Stimulated activated CD8-positive, alpha-beta memory T cell treated with anti-CD3 and anti-CD28 coated beads, Interleukin-4, amount 100 ng/mL, for 4 hours (primary cell): ENCODE data around the gene RXRA.

Experiments used
- DNase-seq, 2 donors: peaks; one replicate each; pipeline ENCODE4 v3.0.0-alpha.2; 2020; ENCODE audit warnings: low read depth in 2 of 2, low spot score in 1 of 2

RXRA gene

DNA sequence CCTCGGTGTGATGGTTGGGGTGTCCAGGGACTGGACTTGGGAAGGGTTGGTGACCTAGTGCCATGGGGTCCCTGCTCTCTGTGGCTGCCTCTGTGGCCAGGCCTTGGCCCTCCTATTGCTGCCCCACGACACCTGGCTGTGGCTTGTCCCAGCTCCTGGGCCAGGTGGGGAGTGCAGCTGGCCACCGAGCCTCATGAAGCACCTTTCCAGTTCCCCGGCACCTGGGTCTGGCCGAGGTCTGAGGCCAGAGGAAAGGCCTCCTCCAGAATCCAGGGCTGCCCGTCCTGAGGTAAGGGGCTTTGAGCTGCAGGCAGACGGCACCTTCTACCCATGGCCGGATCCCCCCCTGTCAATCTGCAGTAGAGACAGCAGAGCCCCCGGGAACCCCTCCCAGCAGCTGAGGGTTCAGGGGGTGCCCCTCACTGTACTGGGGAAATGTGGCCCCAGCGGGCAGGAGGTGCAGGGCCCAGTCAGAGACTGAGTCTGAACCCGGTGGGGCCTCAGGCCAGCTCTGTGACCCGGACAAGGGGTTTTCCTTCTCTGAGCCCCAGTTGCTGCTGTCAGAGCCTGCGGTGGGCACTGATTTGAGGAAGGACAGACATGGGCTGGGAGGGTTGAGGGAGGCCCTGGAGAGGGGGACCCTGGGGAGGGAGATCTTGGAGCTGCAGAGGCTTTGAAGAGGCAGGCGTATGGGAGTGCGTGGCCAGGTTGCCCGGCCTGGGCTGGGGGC, 54.5 kb downstream of the RXRA start:
- no peak for DNase-seq

DNA sequence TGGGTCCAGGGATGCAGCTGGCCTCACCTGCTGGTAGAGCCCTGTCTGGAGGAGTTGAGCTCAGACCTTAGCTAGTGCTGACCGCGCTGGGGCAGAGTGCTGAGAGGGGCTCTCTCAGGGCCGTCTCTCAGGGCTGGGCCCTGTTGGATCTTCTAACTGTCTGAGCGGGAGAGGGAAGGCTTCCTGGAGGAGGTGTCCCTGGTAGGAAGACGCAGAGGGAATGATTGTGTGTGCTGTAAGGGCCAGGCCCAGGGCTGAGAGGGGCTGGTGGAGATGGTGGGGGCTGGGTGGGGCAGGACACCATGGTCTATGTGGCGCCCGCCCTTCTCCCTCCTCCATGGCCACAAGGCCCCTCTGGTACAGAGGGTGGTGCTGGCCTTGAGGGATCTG, 55.0 kb downstream of the RXRA start:
- DNase-seq: no peak

DNA sequence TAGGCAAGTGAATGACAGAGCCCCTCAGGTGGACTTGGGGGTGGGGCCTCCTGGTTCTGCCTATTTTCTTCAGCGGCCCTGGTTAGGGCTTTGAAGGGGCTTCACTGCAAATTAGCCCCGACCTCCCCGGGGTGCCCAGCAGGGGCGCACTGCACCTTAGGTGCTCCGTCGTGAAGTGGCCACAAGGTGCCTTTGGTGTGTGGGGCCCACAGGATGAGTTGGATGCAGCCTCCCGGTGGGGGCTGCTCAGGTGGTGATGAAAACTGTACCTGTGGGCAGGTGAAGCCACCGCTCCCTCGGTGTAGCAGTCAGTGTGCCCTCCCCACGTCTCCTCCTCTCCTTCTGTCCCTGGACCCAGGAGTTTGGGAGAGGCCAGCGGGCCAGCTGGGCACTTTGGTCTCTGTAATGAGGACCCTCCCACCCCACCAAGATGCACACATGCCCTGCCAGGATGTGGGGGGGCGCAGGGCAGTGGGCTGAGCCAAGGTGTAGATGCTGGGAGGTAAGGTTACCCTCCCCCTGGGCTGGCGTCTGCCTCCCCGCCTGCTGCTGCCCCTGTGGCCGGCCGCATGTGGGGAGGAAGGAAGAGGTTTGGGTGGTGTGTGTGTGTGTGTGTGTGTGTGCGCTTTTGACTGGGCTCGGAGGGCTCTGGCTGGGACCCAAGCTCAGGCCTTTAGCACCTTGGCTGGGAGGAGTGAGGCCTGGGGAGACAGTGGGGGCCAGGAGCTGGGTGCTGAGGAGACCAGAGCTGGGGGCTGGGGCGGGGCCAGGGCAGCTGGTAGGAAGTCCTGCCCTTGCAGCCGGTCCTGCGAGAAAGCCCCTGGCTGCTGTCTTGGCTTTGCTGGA, 55.6 kb downstream of the RXRA start:
- DNase-seq: no peak

DNA sequence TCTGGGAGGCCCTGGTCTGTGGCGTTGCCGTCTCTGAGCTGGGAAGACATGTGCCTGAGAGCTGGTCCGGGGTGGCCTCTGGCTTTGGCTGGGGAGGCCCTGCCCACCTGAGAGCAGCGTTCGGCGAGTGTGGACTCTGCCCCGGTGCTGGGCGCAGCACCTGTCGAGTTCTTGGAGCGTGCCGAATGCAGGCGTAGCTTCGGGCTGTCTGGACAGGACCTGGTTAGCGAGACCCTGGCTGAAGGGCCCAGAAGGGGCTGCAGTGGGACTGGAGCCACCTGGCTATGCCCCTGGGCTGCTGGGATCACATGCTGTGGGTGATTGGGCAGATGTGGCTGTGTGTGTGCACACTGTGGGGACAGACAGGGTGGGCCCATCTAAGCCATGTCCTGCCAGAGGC, 56.5 kb downstream of the RXRA start:
- DNase-seq: no peak

DNA sequence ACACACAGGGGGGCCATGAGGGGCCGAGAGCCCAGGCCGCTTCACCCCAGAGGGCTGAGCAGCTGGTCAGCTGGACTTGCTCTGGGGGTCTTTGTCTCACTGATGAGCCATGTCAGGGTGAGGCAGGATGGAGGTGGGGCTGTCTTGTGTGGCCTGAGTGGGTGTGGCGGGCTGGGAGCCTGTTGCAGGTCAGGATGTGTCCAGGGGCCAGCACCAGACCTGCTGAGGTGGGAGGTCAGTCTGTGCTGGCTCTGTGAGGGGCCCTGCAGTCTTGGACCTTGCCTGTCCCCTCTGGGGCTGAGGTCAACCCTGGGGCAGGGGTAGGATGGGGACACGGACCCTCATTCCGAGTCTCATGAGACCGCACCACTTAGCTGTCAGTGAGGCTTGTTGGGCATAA, 56.9 kb downstream of the RXRA start:
- DNase-seq: no peak

DNA sequence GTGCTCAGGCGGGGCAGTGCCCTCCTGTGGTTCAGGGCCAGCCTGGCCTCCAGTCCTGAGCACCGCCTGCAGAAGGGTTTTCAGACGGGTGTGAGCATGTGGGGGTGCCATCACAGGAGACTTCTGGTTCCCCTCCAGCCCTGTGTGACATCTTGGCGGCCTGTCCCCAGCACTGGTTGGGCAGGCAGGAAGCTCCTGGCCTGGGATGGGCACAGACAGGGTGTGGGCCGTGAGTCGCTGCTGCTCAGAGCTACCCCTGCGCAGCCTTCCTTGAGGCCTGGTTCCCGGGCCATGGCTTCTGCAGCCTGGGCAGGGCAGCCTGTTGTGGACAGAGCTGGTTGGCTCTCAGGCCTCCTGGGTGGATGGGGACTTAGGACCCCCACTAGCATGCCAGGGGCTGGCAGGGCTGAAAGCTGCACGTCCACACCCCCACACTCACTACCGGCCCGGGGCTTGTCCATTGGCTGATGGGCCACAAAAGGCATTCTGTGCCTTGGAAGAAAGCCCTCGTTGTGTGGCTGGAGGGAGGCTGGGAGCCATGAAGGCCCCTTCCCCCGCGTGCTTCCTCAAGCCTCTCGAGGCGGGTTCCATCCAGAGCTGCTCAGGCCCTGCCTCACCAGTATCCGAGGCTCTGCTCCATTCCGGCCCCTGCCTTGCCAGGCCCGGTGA, 58.7 kb downstream of the RXRA start:
- no peak for DNase-seq

DNA sequence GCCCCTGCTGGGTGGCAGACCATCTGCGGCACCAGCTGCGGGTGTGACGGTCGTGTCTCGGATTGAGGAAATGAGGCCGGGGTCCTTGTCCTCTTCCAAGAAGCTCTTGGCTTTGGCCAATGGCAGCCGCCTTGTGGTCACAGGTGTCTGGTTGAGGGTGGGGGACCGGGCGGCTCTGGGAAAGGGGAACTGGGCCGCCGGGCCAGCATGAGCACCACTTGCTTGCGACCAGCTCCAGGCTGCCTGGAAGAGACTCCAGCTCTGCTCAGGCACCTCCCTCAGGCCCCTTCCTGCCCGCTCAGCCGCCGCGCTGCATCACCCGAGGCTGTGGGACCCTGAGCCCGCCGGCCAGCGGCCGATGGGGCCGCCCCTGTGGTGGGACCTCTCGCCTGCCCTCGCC, 59.7 kb downstream of the RXRA start:
- DNase-seq: no peak

DNA sequence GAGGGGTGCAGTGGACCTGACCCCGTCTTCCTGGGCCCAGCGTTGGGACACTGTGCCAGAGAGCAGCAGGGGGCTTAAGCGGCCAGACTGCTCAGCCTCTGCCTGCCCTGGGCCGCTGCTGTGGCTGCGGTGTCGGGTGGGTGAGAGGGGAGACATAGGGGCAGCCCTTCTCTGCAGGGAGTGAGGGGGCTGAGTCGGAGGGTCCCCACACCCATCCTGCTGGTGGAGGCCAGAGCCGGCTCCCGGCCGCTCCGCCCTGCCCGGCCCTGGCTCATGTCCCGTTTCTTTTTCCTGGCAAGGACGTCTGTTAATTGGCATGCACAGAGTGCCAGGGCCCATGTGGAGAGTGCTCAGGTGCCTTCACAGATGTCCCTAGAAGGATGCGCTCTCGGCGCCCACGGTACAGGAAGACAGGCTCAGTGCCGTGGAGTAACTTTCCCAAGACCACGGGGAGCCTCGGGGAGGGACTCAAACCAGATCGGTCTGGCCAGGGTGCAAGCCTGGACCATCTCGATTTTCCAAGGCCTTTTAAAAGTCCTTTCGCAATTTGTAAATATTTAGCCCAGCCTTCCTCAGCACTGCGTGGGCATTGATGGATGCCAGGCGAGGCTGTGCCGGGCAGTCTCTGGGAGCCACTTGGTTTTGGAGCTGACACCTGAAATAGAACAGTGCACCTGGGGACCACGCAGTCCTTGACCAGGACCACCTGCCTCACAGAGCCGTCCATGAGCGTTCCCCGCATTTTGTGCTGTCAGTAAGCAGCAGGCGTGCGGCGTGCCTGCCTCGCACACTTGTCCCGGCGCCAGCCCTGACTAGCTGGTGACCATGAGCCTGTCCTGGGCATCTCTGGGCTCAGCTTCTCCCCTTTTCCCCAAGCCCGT, 60.9 kb downstream of the RXRA start:
- DNase-seq: no peak

DNA sequence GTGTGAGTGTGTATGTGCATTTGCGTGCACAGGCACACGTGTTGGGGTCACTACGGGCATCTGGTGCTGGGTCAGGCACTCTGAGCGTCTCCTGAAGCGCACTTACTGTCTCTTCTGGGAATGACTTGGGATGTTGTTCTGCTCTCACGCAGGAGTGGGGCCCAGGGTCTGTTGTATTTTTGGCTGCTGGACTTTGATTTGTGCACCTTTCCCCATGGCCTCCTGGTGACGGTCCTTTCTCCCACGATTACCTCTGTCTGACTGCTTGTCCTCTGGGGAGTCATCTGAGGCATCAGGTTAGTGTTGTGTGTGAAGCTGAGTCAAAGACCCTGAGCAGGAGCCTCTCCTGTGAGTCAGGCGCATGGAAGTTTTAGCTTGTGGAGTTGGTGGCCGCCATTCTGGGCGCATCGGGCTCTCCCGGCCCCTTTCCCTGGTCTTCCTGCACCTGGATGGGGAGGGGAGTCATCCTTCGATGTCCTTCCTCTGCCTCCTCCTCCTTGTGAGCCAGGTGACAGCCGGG, 62.1 kb downstream of the RXRA start:
- no peak for DNase-seq

DNA sequence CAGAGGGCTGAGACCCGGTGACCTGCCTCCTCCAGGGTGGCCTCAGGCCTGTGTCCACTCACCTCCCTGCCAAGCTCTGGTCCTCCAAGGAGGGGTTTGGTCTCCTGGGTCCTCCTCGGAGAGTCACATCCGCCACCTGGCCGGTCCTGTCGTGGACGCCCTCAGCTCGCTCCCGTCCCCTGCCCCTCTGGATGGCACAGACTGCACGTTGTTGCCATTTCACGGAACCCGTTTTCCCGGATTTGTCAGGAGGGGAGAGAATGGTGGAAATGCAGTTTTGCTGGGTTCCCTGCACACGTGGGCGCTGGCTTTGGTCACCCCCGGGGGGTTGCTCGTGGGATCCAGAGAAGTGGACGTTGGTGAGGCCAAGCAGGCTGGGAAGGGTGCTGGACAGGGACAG, 62.7 kb downstream of the RXRA start:
- DNase-seq: no peak

DNA sequence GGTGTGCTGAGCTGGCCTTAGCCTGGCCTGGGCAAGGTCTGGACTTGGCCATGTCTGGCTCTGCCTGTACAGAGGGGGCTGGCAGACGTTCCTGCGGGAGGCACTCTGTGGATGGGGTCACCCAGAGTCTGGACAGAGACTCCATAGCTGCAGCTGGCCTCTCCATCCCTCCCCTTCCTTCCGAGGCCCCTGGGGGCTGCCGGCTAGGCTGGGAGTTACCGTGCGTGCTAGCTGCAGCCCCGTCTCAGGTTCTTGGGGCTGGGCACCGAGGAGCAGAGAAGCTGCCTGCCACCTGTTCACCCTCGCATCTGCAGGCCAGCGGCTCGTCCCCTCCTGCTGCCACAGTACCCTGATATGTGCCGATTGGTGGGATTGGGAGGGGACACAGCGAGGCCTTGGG, 63.4 kb downstream of the RXRA start:
- DNase-seq: no peak

DNA sequence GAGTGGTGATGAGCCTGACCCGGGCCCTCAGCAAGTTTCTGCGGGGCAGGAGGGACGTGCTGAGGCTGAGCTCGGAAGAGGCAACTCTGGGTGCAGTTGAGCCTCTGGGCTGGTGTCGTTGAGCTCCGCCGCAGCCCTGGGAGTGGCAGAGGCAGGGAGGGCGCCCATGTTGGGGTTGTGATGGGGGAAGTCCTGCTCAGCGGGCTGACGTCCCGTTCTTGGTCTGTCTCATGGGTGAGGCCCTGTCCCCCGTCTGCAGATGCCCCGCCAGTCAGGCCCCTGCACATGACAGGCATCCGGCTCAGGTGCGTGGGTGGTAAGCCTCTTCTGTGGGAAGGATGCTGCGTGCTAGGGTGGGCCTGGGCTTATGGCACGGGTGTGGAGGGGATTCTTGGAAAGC, 64.3 kb downstream of the RXRA start:
- peak in 1 of 2 donors; percentile 45 for DNase-seq

DNA sequence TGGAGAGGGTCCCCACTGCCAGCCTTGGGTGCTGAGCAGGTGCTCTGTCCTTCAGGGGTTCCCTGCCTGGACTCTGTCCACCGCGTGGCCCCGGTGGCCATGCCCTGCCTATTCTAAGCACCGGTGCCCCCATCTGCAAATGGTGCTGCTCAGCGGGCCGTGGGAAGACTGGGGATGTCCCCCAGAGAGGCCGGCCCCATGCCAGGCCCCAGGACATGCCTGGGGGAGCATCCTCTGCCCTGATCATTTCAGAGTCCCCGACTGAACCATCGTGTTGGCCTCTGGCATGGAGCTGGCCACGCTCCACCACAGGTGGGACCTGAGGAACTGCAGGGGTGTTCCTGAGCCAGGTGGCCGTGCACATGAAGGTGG, 64.7 kb downstream of the RXRA start:
- DNase-seq: no peak

DNA sequence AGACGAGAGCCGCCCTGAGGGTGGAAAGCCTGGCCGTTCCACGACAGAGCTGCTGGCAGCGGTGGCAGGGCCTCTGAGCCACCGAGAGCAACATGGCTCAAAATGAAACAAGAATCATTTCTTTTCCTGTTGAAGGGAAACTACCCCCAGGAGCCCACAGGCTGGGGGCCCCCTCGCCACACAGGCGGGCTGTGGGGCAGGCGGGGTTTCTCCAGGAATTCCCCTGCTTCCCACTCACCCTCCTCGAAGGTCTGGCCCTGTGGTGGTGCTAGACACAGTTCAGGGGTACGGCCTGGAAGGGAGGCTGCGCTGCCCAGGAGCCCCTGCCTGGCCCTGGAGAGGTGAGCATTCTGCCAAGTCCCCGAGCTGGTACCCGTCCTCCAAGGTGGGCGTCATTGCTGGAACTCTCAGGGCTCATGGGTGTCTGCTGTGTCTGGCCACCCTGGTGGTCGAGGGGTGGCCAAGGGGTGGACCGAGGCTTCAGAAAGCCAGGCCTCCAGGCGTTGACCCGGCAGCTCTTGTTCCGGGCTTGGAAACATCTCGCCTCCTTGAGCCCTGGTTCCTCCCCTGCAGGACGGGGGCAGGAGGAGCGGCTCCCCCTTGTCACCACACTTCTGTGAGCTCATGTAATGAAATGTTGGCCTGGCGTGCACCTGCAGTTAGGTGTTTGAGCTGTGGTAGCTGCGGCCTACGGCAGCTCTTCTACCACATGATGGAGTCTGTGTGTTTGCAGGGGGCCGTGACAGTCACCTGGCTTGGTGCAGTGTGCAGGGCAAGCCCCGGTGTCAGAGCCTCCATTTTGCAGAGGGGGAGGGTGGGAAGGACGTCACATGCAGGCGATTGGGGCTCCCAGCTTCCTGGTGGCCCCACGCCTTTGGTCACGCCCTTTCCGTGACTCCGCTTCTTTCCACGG, 65.3 kb downstream of the RXRA start:
- peak; percentile 37 to 58 for DNase-seq

DNA sequence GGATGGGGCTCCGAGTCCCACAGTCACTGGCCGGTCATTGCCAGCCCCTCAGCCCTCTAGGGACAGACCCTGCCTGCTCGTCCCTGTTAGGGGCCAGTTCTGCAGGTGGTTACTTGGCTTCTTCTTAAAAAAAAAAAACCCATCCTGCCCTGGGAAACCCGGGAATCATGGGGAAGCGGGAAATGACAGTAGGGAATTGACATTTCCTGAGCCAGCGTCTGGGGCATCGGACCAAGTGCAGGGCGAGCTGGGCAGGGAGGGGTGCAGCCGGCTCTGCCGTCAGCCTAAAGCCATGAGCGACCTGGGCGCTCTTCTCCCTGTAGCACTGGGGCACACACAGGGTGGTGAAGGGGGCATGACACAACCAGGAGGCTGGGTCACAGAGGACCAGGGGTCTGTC, 66.6 kb downstream of the RXRA start:
- no peak for DNase-seq

DNA sequence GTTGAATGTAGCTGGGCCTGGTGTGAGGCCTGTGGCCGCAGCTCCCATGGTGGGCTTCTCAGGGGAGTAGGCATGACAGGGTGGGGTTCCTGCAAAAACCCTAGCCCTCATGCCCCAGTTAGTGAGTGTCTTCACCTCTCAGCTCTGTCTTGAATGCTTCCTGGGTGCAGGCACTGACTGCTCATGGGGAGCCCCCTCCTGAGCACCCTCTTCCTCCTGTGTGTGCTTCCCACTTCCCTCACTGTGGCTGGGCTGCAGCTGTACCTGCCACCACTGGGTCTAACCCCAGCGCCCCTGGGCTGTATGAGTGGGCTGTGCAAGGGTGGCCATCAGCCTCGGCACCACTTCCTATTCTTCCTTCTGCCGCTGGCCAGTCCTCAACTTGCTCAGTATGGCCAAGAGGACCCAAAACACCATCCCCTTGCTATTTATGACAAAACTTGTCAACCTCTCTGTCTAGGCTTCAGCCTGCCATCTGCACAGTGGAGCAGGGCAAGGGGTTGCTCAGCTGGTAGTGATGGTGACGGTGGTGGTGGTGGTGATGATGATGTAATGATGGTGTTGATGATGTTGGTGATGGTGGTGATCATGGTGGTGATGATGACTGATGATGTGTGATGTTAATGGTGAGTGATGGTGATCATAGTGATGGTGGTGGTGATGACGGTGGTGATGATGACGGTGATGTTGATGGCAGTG, 67.5 kb downstream of the RXRA start:
- no peak for DNase-seq

DNA sequence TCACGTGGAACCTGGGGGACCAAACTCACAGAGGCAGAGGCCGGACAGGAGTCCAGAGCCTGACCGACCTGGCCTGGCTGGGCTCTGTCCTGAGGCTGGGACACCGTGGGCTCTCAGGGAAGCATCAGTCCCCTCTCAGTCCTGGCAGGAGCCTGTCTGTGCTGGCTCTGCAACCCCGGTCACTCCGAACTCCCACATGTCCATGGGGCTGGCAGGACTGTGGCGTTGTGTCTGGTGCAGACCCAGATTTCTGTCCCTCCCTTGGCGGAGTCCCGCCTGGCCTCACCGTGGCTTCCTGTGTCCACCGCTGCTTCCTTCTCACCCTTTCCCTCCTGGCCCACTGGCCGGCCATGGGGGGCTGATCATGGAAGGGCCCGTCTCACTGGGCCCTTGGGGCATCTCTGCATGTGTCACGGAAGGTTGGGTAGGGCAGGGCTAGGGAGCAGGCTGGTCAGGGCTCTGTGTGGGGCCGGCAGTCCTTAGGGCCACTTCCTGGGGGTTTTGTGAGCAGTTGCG, 68.8 kb downstream of the RXRA start:
- DNase-seq: no peak

DNA sequence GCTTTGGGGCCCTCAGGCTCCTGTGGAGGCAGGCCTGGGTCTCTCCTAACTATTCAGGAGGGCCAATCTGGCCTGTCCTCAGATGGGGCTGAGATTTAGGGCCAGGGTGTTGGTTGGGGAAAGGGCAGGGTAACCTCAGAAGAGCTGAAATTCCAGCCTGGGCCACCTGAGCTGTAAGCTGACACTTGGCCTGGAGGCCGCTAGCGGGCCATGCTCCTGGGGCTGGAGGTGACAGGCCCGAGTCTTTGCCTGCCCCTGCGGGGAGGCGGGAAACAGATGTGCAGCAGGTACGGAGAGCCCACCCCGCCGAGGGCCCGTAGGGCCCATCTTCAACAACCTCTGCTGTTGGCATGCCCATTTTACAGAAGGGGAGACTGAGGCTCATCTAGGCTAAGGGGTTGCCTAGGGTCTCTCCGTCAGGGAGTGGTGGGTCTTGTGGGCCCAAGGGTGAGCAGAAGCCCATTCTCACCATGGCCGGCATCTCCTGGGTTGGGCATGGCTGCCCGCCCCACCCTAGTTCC, 69.5 kb downstream of the RXRA start:
- no peak for DNase-seq

DNA sequence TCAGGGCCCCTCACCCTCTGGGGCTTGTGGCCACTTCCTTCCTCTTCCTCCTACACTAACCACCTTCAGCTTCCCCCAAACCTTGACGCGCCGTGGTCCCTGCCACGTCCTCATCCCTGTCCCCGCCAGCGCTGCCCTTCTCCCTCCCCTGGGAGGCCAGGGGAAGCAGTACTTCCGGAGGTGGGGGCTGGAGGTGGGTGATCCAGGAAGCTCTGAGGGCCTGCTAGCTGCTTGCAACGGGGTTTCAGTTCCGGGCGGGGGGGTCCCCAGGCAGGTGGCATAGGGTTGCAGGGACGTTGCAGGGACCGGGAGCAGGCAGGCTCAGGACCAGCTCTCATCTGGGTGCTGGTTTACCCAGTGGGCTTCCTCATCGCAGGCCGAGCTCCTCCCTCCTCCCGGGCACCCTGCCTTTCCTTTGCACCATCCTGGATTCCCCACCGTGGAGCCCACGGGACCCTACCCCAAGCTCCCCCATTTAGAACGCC, 70.0 kb downstream of the RXRA start:
- DNase-seq: no peak
